ENCODE results near the gene BRAT1.
"Not testable (repeated sequence)": the region's sequence is repeated elsewhere in the genome, so short reads cannot be mapped to it uniquely, and the experiment has no call there.

Gene BRAT1

DNA sequence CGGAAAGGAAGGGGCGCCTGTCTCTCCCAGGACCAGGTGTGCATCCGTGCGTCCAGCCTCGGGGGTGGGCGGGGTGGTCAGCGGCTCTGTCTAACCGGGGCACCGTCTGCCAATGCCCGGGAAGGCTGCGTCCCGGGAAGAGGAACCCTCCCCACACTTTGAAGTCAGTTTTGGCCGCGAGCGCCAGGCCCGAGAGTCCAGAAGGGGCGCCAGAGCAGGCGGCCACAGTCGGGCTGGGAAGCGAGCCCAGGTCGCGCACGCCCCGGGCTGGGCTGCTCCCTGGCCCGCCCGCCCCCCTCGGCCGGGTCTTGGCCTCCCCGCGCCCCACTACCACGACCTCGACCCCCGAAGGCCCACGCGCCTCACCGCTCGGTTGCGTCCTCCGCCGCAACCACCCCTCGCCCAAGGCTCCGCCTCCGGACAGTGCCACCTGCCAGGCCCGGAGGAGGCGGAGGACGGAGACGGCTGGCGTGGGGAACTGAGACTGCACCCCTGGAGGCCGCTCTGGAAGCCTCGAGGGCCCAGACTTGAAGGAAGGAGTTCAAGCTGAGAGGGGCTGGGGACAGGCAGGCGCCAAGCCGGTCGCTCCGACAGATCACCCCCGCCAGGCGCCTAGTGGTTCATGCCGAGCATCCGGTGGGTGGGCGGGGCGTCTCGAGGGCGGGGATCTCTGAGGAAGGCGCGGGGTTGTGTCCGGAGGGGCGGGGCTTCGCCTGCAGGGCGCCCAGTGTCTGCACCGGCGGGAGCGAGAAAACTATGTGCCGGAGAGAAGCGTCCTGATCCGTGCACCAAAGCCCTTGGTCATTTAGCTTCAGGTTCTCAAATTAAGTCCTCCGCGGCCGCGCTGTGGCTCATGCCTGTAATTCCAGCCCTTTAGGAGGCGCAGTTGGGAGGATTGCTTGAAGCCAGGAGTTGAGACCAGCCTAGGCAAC is at the start of gene BRAT1:
Gene BRAT1 (minus strand): TSS at position 404 of the 932 bp plus-strand sequence. CDS start 1,093 bp downstream, outside the sequence.
- DNase-seq (ENCODE audit: low read depth in 2 of 3, low spot score in 2 of 3) = peak; percentile 89 to 98 (median 96)

DNA sequence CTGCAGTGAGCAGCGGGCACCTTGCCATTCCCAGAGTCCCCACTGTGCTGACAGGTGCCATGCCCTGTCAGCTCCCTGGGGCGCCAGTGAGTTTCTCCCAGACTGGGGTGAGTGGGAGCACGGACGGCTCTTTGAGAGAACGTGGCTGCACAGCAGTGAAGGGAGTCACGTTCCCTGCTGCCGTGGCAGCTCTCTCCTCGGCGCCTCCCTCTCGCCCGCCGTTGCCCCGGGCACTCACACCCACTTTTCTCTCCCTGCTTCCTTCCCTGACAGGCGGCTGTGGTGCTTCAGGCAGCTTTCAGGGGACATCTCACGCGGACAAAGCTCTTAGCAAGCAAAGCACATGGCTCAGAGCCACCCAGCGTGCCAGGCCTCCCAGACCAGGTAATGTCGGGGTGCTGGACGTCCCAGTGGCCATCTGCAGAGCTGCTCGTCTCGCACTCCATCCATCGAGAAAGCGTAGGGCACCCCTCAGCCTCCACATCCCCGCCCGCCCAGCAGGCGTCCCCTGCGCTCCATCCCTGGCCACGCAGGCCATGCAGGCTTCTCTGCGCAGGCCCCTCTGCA is 49.4 kb upstream of the BRAT1 start:
- no peak for DNase-seq (ENCODE audit: low read depth in 2 of 3, low spot score in 2 of 3)

DNA sequence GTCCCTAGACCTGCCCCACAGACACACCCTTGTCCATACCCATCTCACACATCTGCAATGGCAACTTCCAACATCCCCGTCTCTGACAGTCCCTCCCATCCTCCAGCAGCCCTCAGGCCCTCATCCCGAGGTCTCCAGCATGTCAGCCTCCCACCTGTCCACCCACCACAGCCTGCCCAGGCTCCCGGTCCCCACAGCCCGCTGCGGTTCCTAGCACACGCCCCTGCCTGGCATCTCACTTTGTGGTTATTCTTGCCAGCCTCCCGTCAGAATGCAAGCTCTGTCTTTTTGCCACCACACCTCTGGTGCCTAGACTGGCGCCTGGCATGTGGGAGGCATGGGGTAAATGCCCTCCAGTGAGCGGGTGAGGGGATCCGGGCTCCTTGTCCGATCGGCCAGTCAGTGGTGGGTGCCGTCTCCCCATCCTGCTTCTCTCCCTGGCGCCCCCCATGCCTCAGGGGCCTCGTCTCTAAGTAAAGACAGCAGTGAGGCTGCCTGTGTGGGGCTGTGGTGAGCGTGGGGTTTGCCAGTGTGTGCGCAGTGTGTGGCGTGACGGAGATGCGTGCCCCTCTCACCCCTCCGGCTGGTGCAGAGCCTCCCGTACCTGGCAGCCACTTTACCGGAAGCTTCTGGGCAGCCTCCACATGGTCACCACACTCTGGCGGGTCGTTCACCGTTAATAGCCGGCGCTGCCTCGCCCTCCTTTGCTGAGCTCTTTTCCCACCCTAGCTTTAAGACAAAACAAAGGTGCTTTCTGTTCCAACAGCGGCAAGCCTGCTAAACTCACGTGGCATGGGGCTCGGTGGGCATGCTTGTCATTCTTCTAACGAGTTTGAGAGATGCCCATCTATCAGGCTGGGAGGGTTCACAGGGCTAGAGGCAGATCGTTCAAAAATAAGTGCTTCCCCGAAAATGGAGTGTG is 48.0 kb upstream of the BRAT1 start:
- DNase-seq (ENCODE audit: low read depth in 2 of 3, low spot score in 2 of 3) = no peak

DNA sequence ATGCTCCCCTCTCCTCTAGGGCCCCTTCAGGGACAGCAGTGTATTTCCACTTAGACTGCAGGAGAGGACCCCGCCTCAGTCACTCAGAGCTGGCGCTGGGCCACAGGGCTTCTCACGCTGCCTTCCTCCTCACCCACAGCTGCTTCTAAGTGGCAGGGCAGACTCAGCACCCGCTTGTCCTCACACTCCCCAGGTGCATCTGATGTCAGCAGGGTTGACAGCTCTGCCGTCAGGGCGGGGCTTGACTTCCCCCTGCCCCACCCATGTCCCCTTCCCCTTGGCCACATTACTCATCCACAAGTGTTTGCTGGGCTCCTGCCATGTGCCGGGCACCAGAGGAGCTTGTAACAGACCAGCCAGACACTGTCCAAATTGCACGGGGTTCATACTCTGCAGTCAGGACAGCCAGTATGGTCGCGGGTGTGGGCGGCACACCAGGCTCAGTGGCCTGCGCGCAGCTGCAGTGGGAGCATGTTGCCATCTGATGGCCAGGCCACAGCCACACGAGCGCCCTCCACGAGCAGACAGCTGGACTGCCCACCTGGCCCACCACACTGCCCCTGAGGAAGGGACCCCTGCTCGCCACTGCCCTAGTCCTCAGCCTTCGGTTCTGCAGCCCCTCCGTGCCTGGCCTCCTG is 47.2 kb upstream of the BRAT1 start:
- DNase-seq (ENCODE audit: low read depth in 2 of 3, low spot score in 2 of 3) = no peak

DNA sequence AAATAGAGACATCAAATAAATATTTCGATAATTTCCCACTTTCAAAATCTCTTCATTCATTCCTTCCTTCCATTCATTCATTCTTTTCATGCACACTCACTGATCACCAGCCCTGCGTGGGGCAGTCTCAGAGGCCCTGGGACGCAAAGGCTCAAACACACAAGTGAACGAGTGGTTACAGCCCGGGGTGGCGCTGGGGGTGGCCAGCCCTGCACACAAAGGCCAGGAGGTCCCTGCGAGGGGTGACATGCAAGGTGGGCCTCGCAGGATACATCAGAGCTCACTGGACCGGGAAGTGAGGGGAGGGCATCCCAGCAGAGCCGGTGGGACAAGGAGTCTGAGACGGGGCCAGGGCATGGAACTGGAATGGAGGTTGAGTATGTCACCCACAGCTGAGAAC is 46.6 kb upstream of the BRAT1 start:
- no peak for DNase-seq (ENCODE audit: low read depth in 2 of 3, low spot score in 2 of 3)

DNA sequence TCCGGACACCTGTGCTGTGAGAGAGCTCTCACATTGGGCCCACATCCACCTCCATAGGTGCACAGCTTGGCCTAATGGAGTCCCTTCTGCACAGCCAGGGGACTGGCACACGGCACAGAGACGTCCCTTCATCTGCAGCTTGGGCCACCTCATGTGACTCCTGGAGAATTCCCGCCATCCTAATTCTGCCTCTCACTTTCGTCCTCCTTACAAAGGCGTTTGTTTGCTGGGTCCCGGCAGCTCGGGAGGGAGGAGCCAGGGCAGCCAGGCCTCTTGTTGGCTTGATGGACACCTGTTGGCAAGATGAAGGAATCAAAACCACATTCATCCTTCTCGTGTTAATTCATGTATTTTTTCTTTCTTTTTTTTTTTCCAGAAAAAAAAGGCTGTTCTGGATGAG is 45.7 kb upstream of the BRAT1 start:
- DNase-seq (ENCODE audit: low read depth in 2 of 3, low spot score in 2 of 3) = no peak

DNA sequence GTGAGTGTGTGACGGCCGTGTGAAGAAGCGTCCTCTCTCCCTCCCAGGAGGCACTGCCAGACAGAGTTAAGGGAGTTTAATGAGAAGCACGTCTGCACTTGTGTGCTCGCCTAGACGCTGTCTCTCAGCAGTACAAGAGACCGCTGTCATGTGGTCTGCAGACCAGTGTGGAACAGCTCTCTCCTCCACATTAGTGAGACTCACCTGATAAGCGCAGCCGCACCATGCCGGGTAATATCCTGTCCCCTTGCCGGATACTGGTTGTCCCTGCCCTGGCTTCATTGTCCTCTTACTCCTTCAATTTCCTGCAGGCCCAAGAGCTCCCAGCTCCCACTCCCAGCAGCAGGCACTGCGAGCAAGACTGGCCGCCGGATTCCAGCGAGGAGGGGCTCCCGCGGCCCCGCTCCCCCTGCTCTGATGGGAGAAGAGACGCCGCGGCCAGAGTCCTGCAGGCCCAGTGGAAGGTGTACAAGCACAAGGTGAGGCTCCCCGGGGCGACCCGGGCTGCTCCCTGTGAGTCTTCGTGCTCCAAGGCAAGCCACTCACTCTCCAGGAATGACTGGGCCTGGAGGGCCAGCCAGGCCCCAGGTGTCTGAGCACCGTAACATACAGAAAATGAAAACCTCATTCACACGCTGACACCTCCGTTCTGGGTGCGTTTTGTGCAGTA is 43.0 kb upstream of the BRAT1 start:
- DNase-seq (ENCODE audit: low read depth in 2 of 3, low spot score in 2 of 3) = no peak

DNA sequence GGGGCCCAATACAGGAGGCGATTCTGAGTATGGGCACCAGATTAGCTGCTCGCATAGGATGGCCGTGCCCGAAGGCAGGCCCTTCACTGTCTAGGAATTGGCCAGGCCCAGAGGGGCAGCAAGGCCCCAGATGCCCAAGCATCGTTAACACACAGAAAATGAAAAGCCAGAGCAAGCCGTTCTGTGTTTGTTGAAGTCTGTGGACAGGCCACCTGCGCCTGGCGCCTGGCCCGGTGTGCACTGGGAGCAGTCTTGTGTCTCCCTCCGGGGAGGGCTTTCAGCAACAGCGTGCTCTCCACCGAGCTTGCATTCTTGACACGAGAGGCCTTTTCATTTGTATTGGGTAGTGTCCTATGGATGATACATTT is 41.9 kb upstream of the BRAT1 start:
- no peak for DNase-seq (ENCODE audit: low read depth in 2 of 3, low spot score in 2 of 3)

DNA sequence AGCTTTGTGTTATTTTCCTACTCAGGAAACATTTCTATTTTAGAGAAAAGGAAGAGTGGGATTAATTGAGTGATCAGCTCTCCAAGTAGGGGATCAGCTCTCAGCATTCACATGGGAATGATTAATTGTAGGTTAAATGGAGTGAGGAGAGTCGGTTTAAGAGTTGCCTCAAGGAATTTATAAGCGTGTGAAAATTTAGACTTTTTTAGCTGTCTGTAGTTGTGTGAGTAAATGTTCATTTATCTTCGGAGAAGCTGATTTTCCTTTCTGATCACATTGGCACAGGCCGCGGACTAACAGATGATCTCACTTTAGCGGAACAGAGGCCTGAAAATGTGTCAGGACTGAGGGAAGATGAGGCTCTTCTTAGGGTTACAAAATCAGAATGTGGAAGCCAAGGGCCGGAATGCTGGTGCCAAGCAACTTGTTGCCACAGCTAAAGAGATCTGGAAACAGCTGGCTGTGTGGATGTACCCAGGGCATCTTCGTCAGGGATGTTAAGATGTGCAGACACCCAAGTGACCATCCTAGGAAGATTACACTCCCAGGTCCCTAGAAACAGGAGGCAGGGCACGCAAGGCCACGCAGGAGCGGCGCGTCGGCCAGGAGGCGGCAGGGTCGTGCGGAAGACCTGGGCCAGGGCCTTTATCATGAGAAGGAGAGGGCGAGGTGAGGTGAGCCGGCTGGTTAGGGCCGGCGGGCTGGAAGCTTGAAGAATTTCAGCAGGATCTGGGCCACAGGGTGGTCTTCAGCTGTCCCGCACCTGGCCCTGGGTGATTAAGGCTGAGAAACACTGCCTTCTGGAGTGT is 41.3 kb upstream of the BRAT1 start:
- DNase-seq (ENCODE audit: low read depth in 2 of 3, low spot score in 2 of 3) = no peak

DNA sequence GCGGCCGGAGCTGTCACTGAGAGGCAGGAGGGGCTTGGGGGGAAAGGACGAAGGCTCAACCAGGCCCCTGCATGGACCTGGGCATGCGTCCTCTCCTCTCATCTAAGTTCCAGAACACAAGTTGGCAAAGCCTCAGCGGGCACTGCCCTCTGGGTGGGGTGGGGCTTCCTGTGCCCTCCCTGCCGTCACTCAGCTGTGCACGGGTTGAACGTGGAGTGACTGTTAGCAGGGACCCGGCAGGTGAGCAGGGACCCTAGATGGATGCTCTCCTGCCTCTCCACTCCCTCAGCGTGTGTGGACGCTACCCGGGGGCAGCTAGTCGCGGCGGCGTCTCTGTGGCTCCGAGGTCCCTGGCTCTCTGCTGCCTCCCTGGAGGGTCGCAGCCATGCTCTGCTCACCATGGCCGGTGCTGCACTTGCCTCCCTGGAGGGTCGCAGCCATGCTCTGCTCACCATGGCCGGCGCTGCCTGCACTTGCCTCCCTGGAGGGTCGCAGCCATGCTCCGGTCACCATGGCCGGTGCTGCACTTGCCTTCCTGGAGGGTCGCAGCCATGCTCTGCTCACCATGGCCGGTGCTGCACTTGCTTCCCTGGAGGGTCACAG is 40.0 kb upstream of the BRAT1 start:
- no peak for DNase-seq (ENCODE audit: low read depth in 2 of 3, low spot score in 2 of 3)

DNA sequence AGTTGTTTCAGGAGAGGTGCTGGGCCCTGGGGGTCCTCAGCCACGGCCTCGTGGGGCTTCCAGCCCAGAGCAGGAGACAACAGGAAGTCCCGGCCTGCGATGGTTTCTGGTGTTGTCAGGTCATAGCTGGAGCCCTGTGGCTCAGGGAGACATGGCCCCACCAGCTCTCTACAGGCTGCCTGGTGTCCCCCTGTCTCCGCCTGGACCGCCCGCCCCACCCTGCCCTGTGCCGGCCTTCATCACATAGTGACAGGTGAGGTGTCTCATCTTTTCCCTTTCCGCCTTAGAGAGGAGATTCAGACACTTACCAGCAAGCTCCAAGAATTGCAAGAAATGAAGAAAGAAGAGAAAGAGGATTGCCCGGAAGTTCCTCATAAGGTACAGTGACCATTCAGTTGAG is 39.3 kb upstream of the BRAT1 start:
- no peak for DNase-seq (ENCODE audit: low read depth in 2 of 3, low spot score in 2 of 3)

DNA sequence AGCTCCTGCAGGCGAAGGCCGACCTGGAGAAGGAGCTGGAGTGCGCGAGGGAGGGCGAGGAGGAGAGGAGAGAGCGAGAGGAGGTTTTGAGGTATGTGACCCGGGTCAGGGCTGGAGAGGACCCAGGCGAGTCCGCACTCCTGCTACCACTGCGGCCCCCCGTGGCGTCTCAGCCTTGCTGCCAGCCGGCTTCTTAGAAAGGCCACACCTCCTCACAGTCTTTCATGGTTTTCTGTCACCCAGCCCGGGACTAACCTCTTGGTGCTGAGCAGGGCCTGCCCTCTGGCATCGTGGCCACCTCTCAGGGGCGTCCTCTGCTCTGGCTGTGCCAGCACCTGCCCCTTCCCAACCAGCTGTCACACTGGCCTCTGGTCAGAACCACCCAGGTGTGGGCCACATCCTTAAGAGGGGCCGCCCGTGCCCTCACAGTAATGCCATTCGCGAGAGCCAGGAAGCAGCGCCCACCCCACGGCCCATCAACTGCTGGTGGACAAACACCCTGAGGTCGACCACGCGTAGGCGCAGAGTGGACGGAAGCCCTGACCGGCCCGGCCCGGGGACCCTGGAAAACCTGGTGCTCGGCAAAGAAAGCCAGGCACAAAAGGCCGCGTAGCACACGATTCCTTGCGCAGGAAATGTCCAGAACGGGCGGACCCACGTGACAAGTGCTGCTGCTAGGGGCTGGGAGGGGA is 37.9 kb upstream of the BRAT1 start:
- DNase-seq (ENCODE audit: low read depth in 2 of 3, low spot score in 2 of 3) = no peak

DNA sequence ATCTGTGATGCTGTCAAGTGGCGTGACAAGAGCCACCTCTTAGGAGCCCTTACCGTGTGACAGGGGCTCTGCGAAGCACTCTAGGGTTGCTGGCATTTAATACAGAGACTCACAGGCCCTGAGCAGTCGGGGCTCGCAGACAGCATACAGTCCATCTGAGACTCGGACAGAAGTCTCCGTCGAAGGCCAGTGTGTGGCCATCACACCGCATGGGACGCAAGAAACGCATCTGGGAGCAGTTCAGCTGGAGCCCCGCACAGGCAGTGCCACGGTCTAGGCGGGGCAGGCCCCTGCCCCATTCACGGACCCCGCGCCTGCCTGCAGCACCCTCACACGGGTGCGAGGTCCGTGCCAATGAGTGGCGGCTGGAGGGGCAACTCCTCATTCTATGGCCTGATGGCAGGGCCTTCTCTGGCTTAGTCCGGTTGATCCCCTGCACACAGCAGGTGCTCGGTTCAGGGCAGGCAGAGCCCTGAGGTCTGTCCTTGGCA is 37.1 kb upstream of the BRAT1 start:
- no peak for DNase-seq (ENCODE audit: low read depth in 2 of 3, low spot score in 2 of 3)

DNA sequence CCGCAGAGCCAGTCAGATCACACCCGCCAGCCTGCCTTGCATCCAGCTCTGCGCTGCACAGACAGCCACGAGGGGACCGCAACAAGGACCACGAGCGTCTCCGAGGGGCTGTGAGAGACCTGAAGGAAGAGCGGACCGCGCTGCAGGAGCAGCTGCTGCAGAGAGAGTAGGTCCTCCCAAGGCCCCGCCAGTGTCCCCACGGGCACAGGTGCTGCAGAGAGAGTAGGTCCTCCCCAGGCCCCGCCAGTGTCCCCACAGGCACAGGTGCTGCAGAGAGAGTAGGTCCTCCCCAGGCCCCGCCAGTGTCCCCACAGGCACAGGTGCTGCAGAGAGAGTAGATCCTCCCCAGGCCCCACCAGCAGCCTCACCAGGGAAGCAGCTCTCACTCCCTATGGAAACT is 34.6 kb upstream of the BRAT1 start:
- DNase-seq (ENCODE audit: low read depth in 2 of 3, low spot score in 2 of 3) = not testable (repeated sequence)

DNA sequence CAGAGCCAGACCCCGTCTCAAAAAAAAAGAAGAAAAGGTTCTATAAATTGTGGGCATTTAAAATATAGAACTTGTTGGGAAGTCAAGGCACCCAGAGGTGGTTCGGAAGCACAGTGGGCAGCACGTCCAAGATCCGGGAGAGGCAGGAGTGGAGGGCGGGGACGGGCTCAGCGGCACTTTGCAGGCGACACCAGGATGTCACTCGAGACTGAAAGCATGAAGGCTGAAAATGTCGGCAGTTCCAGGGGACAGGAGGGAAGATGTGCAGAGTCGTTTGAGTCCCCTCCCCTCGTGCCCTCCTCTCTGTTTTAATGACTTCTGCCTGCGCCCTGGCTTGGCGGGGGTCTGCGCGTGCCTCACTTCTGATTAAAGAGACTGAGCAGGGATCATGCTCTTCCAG is 34.0 kb upstream of the BRAT1 start:
- no peak for DNase-seq (ENCODE audit: low read depth in 2 of 3, low spot score in 2 of 3)

DNA sequence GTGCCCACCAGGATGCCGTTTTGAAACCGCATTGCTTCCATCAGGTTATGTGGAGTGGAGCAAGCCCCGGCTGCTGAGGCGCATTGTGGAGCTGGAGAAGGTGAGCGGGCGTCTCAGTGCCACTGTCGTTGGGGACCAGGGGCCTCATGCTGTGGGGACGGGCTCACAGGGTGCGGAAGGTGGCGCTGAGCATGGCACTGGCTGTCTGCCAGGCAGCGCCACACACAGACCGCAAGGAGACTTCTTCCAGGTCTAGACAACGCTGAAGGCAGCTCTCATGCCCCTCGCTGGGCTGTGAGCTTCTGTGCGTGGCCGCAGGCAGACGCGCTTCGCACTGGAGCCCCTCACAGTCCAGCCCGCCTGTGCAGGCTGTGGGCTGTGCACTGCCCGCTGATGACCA is 32.5 kb upstream of the BRAT1 start:
- no peak for DNase-seq (ENCODE audit: low read depth in 2 of 3, low spot score in 2 of 3)

DNA sequence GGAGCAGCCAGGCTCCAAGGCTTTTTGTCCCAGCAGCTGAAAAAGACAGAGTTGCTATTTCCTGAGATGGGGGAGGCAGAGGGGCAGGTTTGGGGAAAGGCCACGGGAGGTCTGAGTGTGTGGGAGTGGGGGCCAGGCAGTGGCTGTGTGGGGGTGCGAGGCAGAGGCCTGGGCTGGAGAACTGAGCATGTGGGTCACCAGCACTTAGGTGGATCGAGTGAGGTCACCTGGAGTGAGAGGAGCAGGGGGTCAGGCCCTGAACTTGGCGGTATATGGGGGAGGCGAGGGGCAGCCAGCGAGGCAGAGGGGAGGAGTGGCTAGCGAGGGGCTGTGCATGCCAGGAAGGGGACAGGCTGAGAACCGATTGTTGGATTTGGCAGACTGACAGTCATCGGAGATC is 31.8 kb upstream of the BRAT1 start:
- DNase-seq (ENCODE audit: low read depth in 2 of 3, low spot score in 2 of 3) = no peak

DNA sequence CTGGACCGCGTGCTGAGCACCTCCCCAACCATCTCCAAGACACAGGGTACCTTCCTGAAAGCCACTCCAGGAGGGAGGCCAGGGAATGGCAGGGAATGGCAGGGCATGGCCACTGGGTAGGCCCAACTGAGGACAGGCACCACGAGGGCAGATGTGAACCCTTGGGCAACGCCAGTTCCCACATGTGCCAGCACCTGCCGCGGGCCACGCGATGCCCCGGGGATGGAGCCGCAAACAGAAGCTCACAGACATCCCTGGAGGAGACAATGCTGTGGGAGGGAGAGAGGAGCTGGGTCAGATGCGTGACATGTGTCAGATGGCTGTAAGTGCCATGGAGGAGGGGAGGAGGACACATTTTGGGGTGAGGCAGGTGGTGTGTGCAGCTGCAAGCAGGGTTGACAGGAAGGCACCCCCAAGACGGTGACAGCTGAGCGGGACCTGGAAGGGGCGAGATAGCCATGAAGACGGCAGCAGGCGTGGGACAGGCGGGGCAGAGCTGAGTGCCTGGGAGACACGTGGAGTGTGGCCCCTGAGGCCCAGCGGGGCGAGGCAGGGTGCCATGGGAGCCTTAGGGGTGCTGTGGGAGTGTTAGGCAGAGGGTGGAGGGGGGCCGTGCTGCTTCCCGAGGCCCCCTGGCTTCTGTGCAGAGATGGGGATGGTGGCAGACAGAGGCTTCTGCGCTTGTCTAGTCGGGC is 31.1 kb upstream of the BRAT1 start:
- no peak for DNase-seq (ENCODE audit: low read depth in 2 of 3, low spot score in 2 of 3)
